Uterus (tissue), 4 donors: Measurements from ENCODE around the gene CXCR1. TPM values are rescaled to one million over a fixed set of nuclear protein-coding genes. Genes with fewer than 3 reads are reported as not detected.

Experiments used
- DNase-seq, 2 donors: peaks; one replicate each; pipeline ENCODE4 v3.0.0-alpha.2; 2019 to 2020
- H3K27ac ChIP-seq, 2 donors: fragments of 200-600 bp; sonication (generic); 1 replicate in 1 of 2; 2 replicates in 1 of 2; pipeline ENCODE4 v1.5.1; 2016 to 2018
- H3K27me3 ChIP-seq, 2 donors: fragments of 200-600 bp; sonication (generic); one replicate each; pipeline ENCODE4 v1.5.1; 2018 to 2019; ENCODE audit warnings: control low read depth in 1 of 2
- H3K36me3 ChIP-seq, 2 donors: fragments of 200-600 bp; sonication (generic); one replicate each; pipeline ENCODE4 v1.5.1; 2019; ENCODE audit warnings: control low read depth in 1 of 2
- H3K4me1 ChIP-seq, 2 donors: fragments of 200-600 bp; sonication (generic); one replicate each; pipeline ENCODE4 v1.5.1; 2018 to 2019; ENCODE audit warnings: control low read depth in 1 of 2
- H3K4me3 ChIP-seq, 2 donors: fragments of 200-600 bp; sonication (generic); 1 replicate in 1 of 2; 2 replicates in 1 of 2; pipeline ENCODE4 v1.5.1; 2018 to 2019; ENCODE audit warnings: mild to moderate bottlenecking in 1 of 2
- H3K9me3 ChIP-seq, 2 donors: fragments of 200-600 bp; sonication (generic); one replicate each; pipeline ENCODE4 v1.5.1; 2019; ENCODE audit warnings: control low read depth in 1 of 2
- CTCF ChIP-seq, 4 experiments: fragments of 200-600 bp in 2 of 4; fragments of 450-650 bp in 2 of 4; sonication (generic) in 2 of 4; IDR thresholded peaks; one replicate each; pipeline ENCODE4 v1.5.1; 2016 to 2019; ENCODE audit warnings: antibody characterized with exemption in 4 of 4, mild to moderate bottlenecking in 2 of 4, moderate library complexity in 1 of 4
- POLR2A ChIP-seq, 2 donors: fragments of 450-650 bp; IDR thresholded peaks; one replicate each; pipeline ENCODE4 v1.6.1; 2016; ENCODE audit warnings: antibody characterized with exemption in 2 of 2, mild to moderate bottlenecking in 1 of 2, moderate library complexity in 1 of 2
- intact Hi-C: fragments of 100-400 bp; cut with DNase I; formaldehyde crosslinking; loops from one replicate; pipeline ENCODE4 v1.15.1; 2023; ENCODE audit warnings: low total_unique reads
- total RNA-seq, 4 donors: library from RNA; depleted of rRNA in 3 of 4; stranded (reverse); fragments of >200 nt in 3 of 4; gene quantifications; one replicate each; pipeline versions ENCODE4 v1.1.0 to v1.2.4, GENCODE V29; 2014 to 2023
- donor health status: DM: yes; HTN: yes; CAD: no.

CXCR1 gene
- total RNA-seq, 4 donors from 2014 or later: 0.18 TPM; not detected in 3

GRCh38 chr2:218138047-218138446 lies 28.7 kb downstream of the CXCR1 start:
- no peak for TF ChIP-seq CTCF (IDR thresholded peaks at IDR 0.05)
- no peak for TF ChIP-seq POLR2A (IDR thresholded peaks at IDR 0.05)
- H3K27me3 ChIP-seq: no peaks in the 10 kb centered on the region
- intact Hi-C loops: no loop called here

GRCh38 chr2:218137514-218137913 lies 29.2 kb downstream of the CXCR1 start:
- intact Hi-C loops: no loop called here
- H3K4me3 ChIP-seq: no peak overlapping the region
- no peaks in the 10 kb centered on the region for H3K9me3 ChIP-seq
- H3K36me3 ChIP-seq: no peaks in the 10 kb centered on the region
- no peak for TF ChIP-seq POLR2A (IDR thresholded peaks at IDR 0.05)
- H3K4me1 ChIP-seq: no peaks in the 10 kb centered on the region
- H3K27me3 ChIP-seq: no peaks in the 10 kb centered on the region
- no peak overlapping the region for H3K27ac ChIP-seq
- no peak for DNase-seq

More at GRCh38 chr2:218138047-218138446, 28.7 kb downstream of the CXCR1 start:
- no peak overlapping the region for H3K4me3 ChIP-seq
- H3K36me3 ChIP-seq: no peaks in the 10 kb centered on the region
- H3K4me1 ChIP-seq: no peaks in the 10 kb centered on the region
- DNase-seq: no peak
- no peak overlapping the region for H3K27ac ChIP-seq
- H3K9me3 ChIP-seq: no peaks in the 10 kb centered on the region

DNA sequence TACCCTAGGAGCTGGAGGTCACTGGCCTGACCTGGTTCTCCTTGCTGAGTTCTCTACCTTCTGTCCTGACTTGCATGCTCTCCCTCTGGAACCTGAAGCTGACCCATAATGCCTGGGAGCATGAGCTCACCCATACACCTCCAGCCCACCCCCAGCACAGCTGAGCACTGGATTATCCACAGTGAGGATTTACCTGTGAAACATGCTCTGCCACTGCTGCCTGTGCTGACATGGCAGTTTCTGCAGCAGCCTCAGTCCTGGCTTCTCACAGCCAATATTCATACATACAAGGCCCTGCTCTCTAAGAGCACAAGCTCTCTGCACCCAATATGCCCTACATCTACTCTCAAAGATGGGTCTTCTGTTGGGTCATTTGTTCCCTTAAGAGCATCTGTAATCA lies 35.9 kb downstream of the CXCR1 start:
- Histone ChIP-seq H3K36me3 (no peaks in the 10 kb centered on the region), H3K27me3 (no peaks in the 10 kb centered on the region), H3K9me3 (no peaks in the 10 kb centered on the region), H3K4me3 (no peak overlapping the region), H3K27ac (no peak overlapping the region), H3K4me1 (no peaks in the 10 kb centered on the region)
- DNase-seq: no peak
- TF ChIP-seq CTCF (IDR thresholded peaks at IDR 0.05) (no peak), POLR2A (IDR thresholded peaks at IDR 0.05) (no peak)
- intact Hi-C loops: no loop called here

- H3K4me1 ChIP-seq: no peaks in the 10 kb centered on the region
- H3K9me3 ChIP-seq: no peaks in the 10 kb centered on the region
- intact Hi-C loops: no loop called here
- TF ChIP-seq POLR2A (IDR thresholded peaks at IDR 0.05) (no peak), CTCF (IDR thresholded peaks at IDR 0.05) (no peak)
- H3K27me3 ChIP-seq: no peaks in the 10 kb centered on the region
- no peaks in the 10 kb centered on the region for H3K36me3 ChIP-seq
- no peak for DNase-seq
- no peak overlapping the region for H3K4me3 ChIP-seq
- H3K27ac ChIP-seq: no peak overlapping the region
Measured at GRCh38 chr2:218130377-218130776, 36.4 kb downstream of the CXCR1 start.

GRCh38 chr2:218129458-218130135 lies 37.2 kb downstream of the CXCR1 start:
- DNase-seq: no peak
- no peaks in the 10 kb centered on the region for H3K27me3 ChIP-seq
- no peaks in the 10 kb centered on the region for H3K4me1 ChIP-seq
- H3K9me3 ChIP-seq: no peaks in the 10 kb centered on the region
- H3K36me3 ChIP-seq: no peaks in the 10 kb centered on the region
- intact Hi-C loops: no loop called here
- H3K27ac ChIP-seq: no peak overlapping the region
- no peak for TF ChIP-seq CTCF (IDR thresholded peaks at IDR 0.05)
- no peak for TF ChIP-seq POLR2A (IDR thresholded peaks at IDR 0.05)
- H3K4me3 ChIP-seq: no peak overlapping the region
